Epithelial cell of proximal tubule (primary cell): ENCODE results near the gene NKIRAS1. TPM values are rescaled to one million over a fixed set of nuclear protein-coding genes. Genes with fewer than 3 reads are reported as not detected.

Experiments used
- DNase-seq: peaks from one replicate; pipeline ENCODE4 v3.0.0-alpha.2; 2011; ENCODE audit warnings: low read depth
- H3K4me3 ChIP-seq: 2 replicates; pipeline ENCODE4 v1.5.1; 2011; ENCODE audit warnings: low read depth, mild to moderate bottlenecking, low read length
- CTCF ChIP-seq: conservative IDR thresholded peaks from 2 replicates; pipeline ENCODE4 v1.5.1; 2012; ENCODE audit warnings: low read depth, mild to moderate bottlenecking, low read length
- total RNA-seq: library from RNA; depleted of rRNA; stranded (reverse); fragments of >200 nt; gene quantifications from 2 replicates; pipeline ENCODE4 v1.2.3, GENCODE V29; 2015

Gene NKIRAS1
- total RNA-seq, 1 donor from 2014 or later = 5.9 TPM

GRCh38 chr3:23843869-23844268 lies 72.9 kb downstream of the NKIRAS1 start:
- TF ChIP-seq CTCF = no peak
- DNase-seq = no peak
- H3K4me3 ChIP-seq = no peak overlapping the region

Other genes with a start within 250 kb of the NKIRAS1 start
- 76.7 and 94.9 TPM in 2 replicates for gene UBE2E1, start 111.0 kb downstream of the NKIRAS1 start, total RNA-seq
- gene RPL15, start 142 bp upstream of the NKIRAS1 start, total RNA-seq = 1,941 and 2,849 TPM in 2 replicates
- 5.9 and 6.1 TPM in 2 replicates for gene NR1D2, start 28.3 kb upstream of the NKIRAS1 start, total RNA-seq